HG03108 (cell line): ENCODE results near the gene GLE1.

Experiments used
- ATAC-seq: cut with Tn5 transposase; IDR thresholded peaks from one replicate; pipeline ENCODE4 v1.9.1; 2021; ENCODE audit warnings: moderate library complexity; ENCODE audit not compliant: unreplicated experiment

Gene GLE1

DNA sequence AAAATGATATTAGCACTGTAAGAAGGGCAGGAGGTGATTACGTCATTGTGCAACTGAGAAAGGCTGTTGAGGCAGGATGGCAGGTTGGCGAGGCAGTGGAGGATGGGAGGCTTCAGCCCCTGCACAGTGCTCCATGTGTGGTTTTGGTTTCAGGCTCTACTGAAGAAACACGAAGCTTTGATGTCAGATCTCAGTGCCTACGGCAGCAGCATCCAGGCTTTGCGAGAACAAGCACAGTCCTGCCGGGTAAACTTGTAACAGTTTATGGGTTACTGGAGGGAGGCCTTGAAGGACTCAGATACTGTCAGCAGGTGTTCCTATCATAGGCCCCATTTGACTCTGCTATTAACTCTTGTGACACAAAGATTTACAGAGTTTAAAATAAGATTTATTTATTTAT lies 82.9 kb downstream of the GLE1 start:
- ATAC-seq = no peak

DNA sequence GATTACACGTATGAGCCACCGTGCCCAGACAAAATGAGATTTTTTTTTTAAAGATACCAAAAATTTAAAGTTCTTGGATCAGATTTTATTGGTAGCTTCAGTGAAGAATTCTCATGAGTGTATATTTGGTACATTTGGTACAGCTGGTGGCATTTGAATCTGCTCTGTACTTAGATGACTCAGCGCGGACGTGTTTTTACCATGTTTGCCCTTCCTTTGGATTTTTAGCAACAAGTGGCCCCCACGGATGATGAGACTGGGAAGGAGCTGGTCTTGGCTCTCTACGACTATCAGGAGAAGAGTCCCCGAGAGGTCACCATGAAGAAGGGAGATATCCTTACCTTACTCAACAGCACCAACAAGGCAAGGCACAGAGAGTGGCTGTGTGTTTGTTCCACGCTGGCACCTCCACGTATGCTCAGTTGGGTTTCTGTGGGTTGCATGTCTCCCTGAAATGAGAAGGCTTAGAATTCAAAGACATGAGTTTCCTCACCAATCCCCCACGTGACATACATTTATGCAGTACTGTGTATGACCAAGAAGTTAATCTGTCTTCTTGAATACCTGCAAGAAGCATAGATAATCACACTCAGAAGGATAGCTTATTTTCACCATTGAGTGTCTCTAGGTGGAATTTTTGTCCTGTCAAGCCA lies 84.2 kb downstream of the GLE1 start:
- no peak for ATAC-seq
